HepG2 (cell line): Measurements from ENCODE around the gene KIZ. TPM values are rescaled to one million over a fixed set of nuclear protein-coding genes. Genes with fewer than 3 reads are reported as not detected.

ENCODE experiments used
- ARNT ChIP-seq: fragments of 450-650 bp; IDR thresholded peaks from 2 replicates; pipeline ENCODE4 v1.6.1; 2017
- HNRNPH1 ChIP-seq: fragments of 200-400 bp; formaldehyde crosslinking; optimal IDR thresholded peaks from 2 replicates; pipeline ENCODE3; 2017; ENCODE audit warnings: mild to moderate bottlenecking, low read depth, low read length
- KLF12 ChIP-seq: sonication (generic); formaldehyde crosslinking; IDR thresholded peaks from 2 replicates; pipeline ENCODE4 v1.4.0; 2020; ENCODE audit warnings: missing genetic modification reagents, borderline replicate concordance
- MEIS1 ChIP-seq: sonication (generic); formaldehyde crosslinking; IDR thresholded peaks from 2 replicates; pipeline ENCODE4 v1.9.0; 2021; ENCODE audit warnings: mild to moderate bottlenecking, missing genetic modification reagents, moderate library complexity, borderline replicate concordance
- MTA1 ChIP-seq: sonication (generic); formaldehyde crosslinking; IDR thresholded peaks from 2 replicates; pipeline ENCODE4 v1.4.0; 2020; ENCODE audit warnings: missing genetic modification reagents, mild to moderate bottlenecking, borderline replicate concordance
- RAD21 ChIP-seq: fragments of 450-650 bp; formaldehyde crosslinking; IDR thresholded peaks from 2 replicates; pipeline ENCODE4 v1.5.0; 2020; ENCODE audit warnings: mild to moderate bottlenecking
- SRSF1 ChIP-seq: fragments of 200-400 bp; formaldehyde crosslinking; optimal IDR thresholded peaks from 2 replicates; pipeline ENCODE3; 2017; ENCODE audit warnings: mild to moderate bottlenecking, low read depth, low read length, moderate library complexity
- SUZ12 ChIP-seq: fragments of 150-350 bp; IDR thresholded peaks from 2 replicates; pipeline ENCODE4 v1.6.1; 2014; ENCODE audit warnings: low read depth, low read length
- ZC3H4 ChIP-seq: sonication (generic); formaldehyde crosslinking; IDR thresholded peaks from 2 replicates; pipeline ENCODE4 v1.4.0; 2020; ENCODE audit warnings: missing genetic modification reagents, borderline replicate concordance
- ZNF17 ChIP-seq: sonication (generic); formaldehyde crosslinking; IDR thresholded peaks from 2 replicates; pipeline ENCODE4 v1.5.0; 2020; ENCODE audit warnings: mild to moderate bottlenecking, missing genetic modification reagents
- ZNF326 ChIP-seq: sonication (generic); formaldehyde crosslinking; IDR thresholded peaks from 2 replicates; pipeline ENCODE4 v1.4.0; 2020; ENCODE audit warnings: missing genetic modification reagents, borderline replicate concordance
- ZNF382 ChIP-seq: sonication (generic); formaldehyde crosslinking; IDR thresholded peaks from 2 replicates; pipeline ENCODE4 v1.5.0; 2020; ENCODE audit warnings: missing genetic modification reagents, mild to moderate bottlenecking, borderline replicate concordance
- ZNF556 ChIP-seq: sonication (generic); formaldehyde crosslinking; IDR thresholded peaks from 2 replicates; pipeline ENCODE4 v1.4.0; 2020; ENCODE audit warnings: mild to moderate bottlenecking, missing genetic modification reagents, borderline replicate concordance
- polyA plus RNA-seq, 8 experiments: library from polyadenylated mRNA; depleted of rRNA in 3 of 8; stranded (reverse) in 7 of 8; unstranded in 1 of 8; fragments of >200 nt; fragmentation: Illumina TruSeq in 4 of 8; extraction: Trizol in 4 of 8; gene quantifications; 2 replicates each; pipeline versions ENCODE4 v1.2.1 to v1.2.3, GENCODE V29; 2011 to 2016; ENCODE audit warnings: low read depth in 4 of 8, missing spikeins in 1 of 8, mixed read lengths in 1 of 8; ENCODE audit not compliant: insufficient read depth in 1 of 8
- total RNA-seq, 5 experiments: library from RNA; depleted of rRNA; stranded (reverse); fragments of >200 nt; fragmentation: Illumina TruSeq; extraction: Trizol; gene quantifications; 2 replicates each; pipeline ENCODE4 v1.2.3, GENCODE V29; 2016; ENCODE audit warnings: low read depth in 1 of 5
- TF ChIP-seq, protein P1 (sequence below): IDR thresholded peaks from 2 replicates; pipeline ENCODE4 v1.6.1; 2016; ENCODE audit warnings: low read depth, missing genetic modification reagents, missing compliant biosample characterization
- TF ChIP-seq, protein P2 (sequence below): sonication (generic); formaldehyde crosslinking; IDR thresholded peaks from 2 replicates; pipeline ENCODE4 v1.4.0; 2020; ENCODE audit warnings: missing genetic modification reagents, borderline replicate concordance
- TF ChIP-seq, protein P3 (sequence below): IDR thresholded peaks from 2 replicates; pipeline ENCODE4 v1.6.1; 2016; ENCODE audit warnings: mild to moderate bottlenecking

Gene KIZ
- total and polyA plus RNA-seq, 2 of the 13 experiments (the other 11 are each of a cell fraction or from before 2014, with no cell fraction given): 46.3 to 114 TPM

DNA sequence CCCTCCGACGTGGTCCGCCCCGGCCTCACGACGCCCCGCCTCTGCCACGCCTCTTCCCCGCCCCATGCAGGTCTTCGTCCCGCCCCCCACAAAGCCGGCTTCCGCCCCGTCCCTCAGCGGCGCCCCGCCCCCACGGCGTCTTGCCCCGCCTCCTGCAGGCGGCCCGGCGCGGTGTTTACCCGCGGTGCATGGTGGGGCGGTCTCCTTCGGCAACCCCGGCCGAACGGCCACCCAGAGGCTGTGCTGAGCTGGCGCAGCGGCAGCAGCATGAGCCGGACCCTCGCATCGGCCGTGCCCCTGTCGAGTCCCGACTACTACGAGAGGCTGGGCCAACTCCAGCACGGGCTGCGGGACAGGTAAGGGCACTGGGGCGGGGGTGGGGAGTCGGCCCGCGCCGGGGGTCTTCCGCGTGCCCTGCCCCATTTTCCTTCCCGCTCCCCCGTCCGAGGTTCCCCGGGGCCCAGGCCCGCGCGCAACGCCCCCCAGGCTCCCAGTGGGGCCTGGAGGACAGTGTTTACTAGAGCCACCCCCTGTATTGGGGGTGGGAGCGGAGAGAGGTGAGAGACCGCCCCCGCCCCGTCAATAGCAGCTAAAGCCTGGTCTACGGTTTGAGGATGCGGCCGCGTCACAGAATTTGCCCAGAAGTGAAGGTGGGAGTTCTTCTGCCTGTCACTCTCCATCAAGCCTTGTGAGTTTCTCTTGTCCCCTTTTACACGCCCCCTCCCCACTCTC is at the start of gene KIZ (continued):
- TF ChIP-seq, protein P1, sequence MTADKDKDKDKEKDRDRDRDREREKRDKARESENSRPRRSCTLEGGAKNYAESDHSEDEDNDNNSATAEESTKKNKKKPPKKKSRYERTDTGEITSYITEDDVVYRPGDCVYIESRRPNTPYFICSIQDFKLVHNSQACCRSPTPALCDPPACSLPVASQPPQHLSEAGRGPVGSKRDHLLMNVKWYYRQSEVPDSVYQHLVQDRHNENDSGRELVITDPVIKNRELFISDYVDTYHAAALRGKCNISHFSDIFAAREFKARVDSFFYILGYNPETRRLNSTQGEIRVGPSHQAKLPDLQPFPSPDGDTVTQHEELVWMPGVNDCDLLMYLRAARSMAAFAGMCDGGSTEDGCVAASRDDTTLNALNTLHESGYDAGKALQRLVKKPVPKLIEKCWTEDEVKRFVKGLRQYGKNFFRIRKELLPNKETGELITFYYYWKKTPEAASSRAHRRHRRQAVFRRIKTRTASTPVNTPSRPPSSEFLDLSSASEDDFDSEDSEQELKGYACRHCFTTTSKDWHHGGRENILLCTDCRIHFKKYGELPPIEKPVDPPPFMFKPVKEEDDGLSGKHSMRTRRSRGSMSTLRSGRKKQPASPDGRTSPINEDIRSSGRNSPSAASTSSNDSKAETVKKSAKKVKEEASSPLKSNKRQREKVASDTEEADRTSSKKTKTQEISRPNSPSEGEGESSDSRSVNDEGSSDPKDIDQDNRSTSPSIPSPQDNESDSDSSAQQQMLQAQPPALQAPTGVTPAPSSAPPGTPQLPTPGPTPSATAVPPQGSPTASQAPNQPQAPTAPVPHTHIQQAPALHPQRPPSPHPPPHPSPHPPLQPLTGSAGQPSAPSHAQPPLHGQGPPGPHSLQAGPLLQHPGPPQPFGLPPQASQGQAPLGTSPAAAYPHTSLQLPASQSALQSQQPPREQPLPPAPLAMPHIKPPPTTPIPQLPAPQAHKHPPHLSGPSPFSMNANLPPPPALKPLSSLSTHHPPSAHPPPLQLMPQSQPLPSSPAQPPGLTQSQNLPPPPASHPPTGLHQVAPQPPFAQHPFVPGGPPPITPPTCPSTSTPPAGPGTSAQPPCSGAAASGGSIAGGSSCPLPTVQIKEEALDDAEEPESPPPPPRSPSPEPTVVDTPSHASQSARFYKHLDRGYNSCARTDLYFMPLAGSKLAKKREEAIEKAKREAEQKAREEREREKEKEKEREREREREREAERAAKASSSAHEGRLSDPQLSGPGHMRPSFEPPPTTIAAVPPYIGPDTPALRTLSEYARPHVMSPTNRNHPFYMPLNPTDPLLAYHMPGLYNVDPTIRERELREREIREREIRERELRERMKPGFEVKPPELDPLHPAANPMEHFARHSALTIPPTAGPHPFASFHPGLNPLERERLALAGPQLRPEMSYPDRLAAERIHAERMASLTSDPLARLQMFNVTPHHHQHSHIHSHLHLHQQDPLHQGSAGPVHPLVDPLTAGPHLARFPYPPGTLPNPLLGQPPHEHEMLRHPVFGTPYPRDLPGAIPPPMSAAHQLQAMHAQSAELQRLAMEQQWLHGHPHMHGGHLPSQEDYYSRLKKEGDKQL (CRISPR knock-in tag): no peak
- TF ChIP-seq SRSF1: peak; percentile 91
- TF ChIP-seq ARNT: no peak
- peak; percentile 45; the same call in 1 of the 2 replicates for TF ChIP-seq SUZ12
- 0 out of 2 replicates have a peak, but pooled peaks have one; percentile 20 for TF ChIP-seq ZNF326 (CRISPR knock-in tag)
- no peak for TF ChIP-seq ZC3H4 (CRISPR knock-in tag)
- TF ChIP-seq, protein P2, sequence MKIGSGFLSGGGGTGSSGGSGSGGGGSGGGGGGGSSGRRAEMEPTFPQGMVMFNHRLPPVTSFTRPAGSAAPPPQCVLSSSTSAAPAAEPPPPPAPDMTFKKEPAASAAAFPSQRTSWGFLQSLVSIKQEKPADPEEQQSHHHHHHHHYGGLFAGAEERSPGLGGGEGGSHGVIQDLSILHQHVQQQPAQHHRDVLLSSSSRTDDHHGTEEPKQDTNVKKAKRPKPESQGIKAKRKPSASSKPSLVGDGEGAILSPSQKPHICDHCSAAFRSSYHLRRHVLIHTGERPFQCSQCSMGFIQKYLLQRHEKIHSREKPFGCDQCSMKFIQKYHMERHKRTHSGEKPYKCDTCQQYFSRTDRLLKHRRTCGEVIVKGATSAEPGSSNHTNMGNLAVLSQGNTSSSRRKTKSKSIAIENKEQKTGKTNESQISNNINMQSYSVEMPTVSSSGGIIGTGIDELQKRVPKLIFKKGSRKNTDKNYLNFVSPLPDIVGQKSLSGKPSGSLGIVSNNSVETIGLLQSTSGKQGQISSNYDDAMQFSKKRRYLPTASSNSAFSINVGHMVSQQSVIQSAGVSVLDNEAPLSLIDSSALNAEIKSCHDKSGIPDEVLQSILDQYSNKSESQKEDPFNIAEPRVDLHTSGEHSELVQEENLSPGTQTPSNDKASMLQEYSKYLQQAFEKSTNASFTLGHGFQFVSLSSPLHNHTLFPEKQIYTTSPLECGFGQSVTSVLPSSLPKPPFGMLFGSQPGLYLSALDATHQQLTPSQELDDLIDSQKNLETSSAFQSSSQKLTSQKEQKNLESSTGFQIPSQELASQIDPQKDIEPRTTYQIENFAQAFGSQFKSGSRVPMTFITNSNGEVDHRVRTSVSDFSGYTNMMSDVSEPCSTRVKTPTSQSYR: peak; percentile 73; the same call in 1 of the 2 replicates
- TF ChIP-seq ZNF382 (CRISPR knock-in tag): no peak
- TF ChIP-seq MTA1: peak; percentile 95
- TF ChIP-seq RAD21 (CRISPR knock-in tag): peak; percentile 90
- peak; percentile 55 for TF ChIP-seq HNRNPH1
- 0 out of 2 replicates have a peak, but pooled peaks have one; percentile 90 for TF ChIP-seq MEIS1 (CRISPR knock-in tag)
- TF ChIP-seq ZNF556 (CRISPR knock-in tag): peak; percentile 86
- no peak for TF ChIP-seq ZNF17 (CRISPR knock-in tag)
- TF ChIP-seq KLF12 (CRISPR knock-in tag): peak; percentile 42; the same call in 1 of the 2 replicates
- TF ChIP-seq, protein P3, sequence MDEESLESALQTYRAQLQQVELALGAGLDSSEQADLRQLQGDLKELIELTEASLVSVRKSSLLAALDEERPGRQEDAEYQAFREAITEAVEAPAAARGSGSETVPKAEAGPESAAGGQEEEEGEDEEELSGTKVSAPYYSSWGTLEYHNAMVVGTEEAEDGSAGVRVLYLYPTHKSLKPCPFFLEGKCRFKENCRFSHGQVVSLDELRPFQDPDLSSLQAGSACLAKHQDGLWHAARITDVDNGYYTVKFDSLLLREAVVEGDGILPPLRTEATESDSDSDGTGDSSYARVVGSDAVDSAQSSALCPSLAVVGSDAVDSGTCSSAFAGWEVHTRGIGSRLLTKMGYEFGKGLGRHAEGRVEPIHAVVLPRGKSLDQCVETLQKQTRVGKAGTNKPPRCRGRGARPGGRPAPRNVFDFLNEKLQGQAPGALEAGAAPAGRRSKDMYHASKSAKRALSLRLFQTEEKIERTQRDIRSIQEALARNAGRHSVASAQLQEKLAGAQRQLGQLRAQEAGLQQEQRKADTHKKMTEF (CRISPR knock-in tag): peak; percentile 92
